HG03378 (cell line): ENCODE results near the gene IGFBP2.

ENCODE experiments used
- ATAC-seq: cut with Tn5 transposase; IDR thresholded peaks from one replicate; pipeline ENCODE4 v1.9.1; 2021; ENCODE audit warnings: mild to moderate bottlenecking, moderate library complexity; ENCODE audit not compliant: unreplicated experiment

Gene IGFBP2

DNA sequence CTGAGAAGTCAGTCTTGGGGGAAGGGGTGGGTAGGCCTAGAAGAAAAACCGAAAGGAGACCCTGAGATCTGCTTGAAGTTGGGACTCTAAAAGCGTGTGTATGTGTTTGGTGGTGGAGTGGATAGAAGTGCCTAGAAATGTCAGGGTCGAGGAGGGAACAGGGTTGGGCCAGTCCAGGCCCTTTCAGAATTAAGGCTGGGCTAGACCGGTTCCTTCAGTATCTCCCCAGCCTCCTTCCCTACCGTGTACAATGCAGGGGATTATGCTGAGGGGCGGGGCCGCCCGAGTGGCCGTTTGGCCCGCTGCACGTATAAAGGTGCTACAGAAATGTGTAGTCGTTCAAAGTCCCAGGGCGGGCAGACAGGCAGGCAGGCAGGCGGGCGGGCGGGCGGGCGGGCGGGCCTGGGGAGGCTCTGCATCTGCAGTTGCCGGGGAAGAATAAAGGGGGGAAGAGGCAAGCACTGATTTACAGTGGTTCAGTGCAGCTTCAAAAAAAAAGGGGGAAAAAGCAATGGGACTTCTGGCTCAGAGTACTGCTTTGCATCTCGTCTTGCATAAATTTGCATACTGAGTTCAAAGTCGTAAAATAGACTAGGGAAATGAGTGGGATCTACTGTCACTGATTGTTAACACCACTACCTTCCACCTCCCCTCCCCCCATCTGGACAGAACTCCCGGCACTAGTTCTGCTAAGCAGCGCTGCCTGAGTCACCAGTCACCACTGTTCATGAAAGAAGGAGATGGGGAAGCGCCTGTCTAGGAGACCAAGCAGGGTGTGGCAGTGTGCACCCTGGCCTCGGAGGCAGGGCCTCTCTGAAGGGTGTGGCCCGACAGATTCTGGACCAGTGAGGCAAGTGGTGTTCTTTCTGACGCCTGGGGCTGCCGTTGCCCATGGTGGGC is 3.6 kb downstream of the IGFBP2 start:
- no peak for ATAC-seq

DNA sequence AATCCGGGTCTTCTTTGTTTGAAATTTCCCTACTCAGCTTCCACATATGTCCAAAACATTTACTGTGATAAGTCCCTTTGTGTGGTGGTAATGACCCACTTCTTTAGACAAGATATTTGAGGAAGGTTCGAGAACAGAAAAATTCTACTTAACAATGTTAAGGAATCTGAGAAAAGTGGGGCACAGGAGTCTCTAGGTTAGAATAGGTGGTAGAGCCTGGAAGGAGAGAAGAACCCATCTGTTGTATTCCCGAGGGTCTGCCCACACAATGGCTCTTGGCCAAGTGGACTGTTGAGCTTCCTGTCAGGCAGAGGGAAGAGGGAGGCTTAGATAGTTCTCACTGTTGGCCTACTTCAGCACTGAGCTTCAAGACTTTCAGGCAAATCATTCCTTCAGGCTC is 4.3 kb downstream of the IGFBP2 start:
- ATAC-seq = no peak

DNA sequence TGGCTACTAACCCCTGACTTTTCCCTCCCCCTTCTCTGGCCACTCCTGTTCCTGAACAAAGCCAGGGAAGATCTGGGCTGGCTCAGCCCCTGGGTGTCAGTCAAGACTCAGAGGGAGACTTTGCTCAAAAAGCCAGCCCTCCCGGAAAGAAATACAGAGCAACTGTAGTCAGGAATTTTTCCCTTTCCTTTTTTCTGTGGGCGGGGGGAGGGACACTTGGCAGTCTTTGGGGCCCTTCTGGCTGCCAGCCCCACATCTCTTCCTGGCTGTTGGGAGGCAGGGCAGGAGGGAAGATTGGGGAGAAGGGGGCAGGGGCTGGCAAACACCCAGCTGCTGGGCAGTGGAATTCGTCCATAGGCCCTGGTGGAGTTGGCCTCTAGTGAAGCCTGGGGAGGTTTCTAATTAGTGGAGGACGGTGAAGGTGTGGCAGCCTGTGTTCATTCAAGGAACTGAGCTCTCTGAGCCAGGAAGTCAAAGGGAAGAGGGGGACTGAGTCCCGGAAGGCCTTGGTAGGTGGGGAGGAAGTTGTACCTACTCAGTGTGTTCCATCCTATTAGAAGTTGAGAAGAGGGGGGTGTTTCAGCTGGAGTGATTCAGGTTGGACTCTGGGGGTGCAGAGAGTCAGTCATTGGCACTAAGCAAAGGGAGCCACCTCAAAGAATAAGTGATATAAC is 10.9 kb downstream of the IGFBP2 start:
- ATAC-seq = no peak

DNA sequence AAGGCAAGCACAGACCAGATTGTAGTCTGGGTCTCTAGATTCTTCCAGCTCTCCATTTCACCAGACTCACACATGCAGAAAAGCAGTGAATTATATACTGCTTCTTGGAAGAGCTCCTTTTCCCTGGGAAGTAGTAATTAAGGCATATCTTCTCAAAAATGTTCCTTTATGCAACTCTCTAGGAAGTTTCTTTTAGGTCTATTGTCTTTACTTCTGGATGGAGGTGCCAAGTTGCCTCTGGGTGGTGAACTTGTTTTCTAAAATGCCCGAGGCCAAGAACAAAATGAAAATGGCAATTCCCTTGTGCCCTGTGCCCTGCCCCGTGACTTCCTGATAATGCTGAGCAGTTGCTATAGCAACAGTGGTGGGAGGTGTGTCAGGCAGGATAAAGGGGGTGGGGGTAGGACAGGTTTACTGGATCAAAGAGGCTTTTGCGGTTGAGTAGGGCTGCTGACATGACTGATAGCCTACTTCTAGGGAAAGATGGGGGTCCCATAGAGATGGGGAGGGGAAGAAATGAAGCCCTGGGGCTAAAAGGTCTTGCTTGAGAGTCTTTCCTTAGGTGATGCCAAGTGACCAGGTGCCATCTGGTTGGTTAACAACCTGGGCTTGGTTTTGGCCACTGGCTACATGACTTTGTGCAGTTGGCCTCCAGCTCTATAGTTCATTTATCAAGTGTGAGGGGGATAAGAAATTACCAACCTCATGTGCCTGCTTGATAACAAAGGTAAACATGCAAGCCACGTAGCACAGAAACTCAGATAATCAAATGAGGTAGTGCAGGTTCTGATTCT is 11.8 kb downstream of the IGFBP2 start:
- ATAC-seq = no peak

DNA sequence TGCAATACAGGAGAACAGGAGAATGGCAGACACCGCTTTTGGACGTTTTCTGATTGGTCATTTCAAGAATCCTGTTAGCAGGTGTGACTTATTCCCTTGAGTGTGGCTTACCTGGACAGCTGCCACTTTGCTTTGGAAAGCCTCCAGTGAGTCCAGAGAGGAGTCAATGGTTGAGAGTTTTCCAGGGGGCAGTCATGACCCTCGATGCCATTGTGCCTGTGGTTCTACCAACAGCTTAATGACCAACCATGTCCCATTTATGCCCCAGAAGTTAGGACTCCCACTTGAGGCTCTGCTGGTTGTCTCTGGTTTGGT is 12.4 kb downstream of the IGFBP2 start:
- no peak for ATAC-seq

DNA sequence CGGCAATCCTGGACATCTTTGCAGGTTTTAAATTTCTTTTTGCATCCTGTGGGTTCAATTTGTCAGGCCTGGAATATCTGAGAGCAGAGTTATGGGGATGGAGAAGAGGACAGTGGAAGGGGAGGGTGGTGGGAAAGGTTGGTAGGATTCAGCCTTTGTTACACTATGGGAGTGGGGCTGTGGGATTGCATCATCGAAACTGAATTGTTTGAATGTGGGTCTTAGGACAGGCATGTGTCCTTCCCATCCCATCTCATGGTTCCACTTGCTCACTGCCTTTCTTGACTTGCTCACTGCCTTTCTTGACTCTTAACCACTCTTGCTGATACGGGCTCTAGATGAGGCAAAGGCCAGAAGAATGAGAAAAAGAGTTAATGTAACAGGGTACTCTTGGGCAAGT is 12.9 kb downstream of the IGFBP2 start:
- no peak for ATAC-seq

DNA sequence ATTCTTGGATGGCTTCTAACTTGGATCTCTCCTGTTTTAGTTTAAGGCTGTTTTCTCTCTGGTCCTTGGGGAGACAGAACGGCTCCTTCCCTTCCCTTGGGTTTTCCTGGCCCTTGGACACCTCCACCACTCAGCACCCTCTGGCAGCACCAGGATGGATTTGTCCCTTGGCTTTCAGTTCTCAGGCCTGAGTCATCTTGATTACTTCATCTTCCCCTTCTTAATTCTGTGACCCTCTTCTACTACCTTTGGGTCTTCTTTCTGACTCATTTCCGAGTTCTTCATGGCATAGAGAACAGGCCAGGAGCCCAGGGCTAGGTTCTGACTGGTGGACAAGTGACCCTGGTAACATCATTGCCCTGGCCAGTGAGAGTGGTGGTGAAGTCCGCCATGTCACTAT is 14.9 kb downstream of the IGFBP2 start:
- no peak for ATAC-seq

DNA sequence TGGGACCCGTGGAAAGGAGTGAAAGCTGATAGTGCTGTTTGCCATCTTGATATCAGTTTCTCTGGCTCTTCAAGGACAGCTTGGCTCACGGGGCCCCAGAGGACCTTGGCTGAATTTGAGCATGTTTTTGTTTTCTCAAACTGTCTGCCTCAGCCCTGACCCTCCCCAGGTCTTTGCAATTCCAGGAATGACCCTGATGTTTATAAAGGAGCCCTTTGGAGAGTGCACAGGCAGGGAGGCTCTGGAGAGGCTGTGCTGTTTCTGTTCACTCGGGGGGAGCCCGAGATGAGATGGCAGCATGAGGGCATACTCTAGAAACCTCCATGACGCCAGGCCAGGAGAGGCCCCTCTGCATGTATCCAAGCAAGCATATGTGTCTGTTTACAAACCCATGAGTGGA is 16.4 kb downstream of the IGFBP2 start:
- no peak for ATAC-seq

DNA sequence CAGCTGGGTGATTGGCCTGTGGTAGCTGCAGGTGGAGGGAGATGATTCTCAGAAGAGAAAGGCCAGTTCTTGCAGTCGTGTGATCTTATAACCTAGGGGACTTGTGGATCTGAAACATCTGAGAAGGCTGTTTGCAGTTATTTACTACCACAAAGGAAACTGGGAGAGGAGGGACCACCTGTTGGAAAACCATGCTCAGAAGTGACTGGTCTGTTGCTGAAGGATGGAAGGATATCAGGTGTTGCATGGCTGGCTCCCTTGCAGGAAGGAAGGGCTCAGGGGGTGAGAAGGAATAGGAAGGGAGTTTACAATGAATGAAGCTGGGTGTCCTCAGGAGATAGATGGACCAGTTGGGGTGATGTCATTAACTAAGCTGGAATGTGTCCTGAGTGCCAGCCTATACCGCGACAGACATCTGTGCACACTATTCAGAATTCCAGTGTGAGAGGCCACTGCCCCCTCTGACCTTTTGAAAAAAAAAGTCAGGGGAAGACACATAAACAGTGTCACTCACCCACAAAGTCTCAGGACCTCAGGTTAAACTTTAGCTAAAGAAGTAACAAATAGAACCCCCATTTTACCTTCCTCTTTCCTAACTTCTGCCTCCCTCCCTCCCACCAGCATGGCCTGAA is 17.5 kb downstream of the IGFBP2 start:
- ATAC-seq = no peak

DNA sequence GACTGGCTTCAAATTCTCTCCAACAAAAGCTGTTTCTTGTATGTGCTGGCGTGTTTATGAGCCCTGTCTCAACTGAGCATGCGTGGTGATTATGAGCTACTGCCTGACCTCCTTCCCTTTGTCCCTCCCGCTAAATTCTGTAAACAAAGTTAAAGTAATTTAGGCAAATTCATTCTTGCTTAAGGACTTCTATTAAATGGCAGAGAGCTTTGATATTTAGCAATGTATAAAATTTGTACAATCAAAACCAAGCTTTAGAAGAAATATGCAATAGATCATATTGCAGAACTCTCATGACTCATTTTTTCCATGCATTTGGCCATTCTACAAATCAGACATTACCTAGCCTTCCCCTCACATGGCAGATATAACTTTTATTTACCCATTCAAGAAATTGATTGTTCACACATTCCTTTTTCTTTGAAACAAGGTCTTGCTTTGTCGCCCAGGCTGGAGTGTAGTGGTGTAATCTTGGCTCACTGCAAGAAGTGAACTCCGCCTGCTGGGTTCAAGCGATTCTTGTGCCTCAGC is 18.2 kb downstream of the IGFBP2 start:
- ATAC-seq = no peak

DNA sequence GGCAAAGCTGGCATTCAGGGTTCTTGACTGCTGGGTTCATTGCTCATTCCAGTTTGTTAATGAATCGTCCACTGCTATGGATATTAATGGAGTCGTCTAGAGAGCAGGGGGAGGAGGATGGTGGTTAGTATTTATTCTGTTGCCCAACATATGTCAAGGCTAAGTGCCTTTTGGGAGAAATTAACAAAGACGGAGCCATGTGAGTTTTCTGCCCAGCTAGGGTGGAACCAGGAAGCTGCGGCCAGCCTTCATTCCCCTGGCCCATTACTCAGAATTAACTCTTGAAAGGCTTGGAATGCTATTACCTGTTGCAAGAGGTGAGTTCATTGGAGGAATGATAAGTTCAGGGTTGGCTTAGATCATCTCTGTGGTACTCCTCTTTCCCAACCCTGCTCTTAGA is 19.3 kb downstream of the IGFBP2 start:
- no peak for ATAC-seq

DNA sequence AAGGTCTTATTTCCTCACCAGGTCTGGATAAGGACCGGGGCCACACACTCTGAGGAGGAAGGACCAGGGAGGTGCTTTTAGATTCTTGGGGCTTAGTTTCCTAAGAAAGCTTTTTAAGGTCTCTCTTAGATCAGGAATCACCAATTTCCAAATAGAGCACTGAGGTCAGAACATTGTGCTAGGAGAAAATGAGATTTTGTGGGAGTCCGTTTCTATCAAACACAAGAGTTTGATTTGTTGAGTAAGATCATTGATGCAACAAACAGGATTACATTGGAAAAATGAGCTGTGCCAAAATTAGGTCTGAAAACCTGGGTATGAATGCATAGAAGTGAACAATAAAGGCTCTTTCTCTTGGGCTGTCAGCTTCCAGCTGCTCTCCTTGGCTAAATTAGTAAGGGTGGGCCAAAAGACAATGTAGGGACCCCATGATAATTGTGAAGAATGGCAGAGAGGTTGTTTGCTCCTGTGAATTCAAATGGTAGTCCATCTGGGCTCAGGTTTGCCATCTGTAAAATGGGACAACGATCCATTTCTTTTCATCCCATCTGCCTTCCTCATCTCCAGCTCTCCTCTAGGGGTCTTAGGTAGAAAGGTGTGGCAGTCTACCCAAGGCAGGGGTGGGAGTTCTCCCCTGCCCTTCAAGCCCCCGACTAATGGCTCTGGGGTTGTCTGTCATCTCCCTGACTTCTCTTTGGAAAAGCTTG is 20.0 kb downstream of the IGFBP2 start:
- ATAC-seq = no peak

DNA sequence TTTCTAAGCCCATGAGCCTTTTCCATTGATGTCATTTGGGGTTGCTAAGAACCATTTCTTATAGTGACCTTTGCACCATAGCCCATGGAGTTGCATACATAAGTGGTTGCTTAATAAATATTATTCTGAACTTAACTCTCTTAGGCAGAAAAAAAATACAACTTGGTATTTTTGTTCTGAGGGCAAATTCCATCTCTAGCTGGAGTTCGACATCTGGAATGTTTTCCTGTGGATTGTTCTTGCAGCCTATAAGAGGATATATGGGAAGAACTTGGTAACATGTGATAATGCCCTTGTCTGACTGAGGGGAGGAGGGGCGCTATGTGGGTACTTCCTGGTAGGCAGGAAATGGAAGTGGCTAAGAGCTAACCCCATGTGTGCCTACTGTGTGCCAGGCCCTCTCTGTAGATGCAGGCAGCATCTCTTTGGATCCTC is 20.7 kb downstream of the IGFBP2 start:
- no peak for ATAC-seq

DNA sequence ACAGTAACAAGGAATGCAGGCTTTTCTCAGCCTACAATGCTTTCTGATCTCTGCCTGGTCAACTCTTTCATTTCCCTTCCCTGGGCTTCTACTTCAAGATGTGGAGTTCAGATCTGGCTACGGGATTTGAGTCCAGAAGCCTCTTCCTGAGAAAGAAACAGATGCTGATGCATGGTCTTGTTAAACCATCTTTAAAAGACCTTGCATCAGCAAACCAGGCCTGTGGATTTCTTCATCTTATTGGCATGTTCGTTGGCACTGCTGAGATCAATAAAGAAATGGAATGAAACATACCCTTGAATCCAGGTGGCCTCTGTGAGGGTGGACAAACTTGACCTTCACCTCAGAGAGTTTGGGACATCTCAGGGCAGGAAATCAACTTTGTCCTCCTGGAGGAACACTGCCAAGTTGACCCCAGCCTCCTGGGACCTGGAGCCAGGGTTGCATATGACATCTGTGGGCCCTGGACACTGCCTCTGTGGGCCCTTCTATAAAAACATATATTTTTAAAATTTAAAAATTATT is 21.4 kb downstream of the IGFBP2 start:
- ATAC-seq = no peak

DNA sequence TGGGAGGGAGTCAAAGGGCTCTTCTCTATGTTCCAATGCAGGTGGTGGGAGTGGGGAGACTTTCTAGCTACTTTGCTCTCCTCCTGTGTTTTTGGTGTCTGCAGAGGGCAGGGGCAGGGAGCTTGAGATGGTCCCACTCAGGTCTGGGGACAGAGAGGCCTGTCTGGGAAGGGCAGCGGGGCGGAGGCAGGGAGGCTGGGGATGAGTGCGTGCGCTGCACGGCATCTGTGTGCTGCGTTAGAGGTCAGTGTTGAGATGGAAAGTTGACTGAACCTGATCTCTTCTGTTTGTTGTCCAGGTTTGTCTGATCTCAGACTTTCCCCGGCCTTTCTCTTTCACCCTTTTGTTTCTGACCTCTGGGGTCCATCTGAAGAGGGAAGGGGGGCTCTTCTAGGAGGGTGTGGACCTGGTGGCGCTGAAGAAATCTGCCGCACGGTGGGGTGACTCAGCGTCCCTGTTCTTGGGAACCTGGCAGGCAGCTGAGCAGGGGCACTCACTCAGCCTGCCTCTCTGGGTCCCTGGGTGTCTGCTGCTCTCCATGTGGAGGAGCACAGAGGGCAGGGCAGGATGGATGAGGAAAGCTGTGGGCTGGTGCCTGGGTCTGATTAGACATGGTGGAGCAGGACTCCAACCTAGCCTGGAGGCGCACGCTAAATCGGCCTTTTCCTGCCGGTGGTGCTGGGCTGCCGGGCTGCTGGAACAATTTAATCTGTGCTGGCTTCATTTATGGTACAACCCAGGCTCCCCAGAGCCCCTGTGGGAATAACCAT is 24.1 kb downstream of the IGFBP2 start:
- ATAC-seq = no peak

DNA sequence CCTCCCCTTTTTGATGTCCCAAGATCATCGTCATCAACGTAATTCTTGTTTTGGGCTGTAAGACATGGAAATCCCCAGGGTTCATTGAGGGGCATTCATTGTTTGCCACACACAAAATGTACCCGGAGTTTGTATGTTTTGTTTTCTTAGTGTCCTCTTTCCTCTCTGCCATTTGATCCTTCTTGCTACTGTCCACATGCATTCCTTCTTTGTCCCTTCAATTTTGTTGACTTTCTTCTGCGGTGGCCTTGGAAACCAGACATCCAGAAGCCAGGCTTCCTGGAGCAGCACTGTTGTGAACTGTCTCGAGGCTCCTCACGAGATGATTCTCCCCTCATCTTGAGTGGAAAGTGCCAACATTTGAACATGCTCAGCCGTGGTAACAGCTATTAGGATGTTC is 24.8 kb downstream of the IGFBP2 start:
- ATAC-seq = no peak

DNA sequence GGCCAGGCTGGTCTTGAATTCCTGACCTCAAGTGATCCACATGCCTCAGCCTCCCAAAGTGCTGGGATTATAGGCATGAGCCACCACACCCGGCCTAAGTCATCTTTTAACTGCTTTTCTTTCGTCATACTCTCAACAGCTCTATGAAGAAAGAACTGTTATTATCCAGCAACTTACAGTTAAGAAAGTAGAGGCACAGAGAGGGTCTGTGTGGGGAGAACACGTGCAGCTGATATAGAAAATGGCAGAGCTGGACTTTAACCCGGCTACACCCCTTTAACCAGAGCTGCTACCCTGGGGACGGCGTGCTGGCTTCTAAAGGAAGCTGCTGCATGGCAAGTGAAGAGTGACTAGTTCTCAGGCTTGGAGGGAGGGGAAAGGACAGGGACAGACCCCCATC is 25.5 kb downstream of the IGFBP2 start:
- no peak for ATAC-seq

DNA sequence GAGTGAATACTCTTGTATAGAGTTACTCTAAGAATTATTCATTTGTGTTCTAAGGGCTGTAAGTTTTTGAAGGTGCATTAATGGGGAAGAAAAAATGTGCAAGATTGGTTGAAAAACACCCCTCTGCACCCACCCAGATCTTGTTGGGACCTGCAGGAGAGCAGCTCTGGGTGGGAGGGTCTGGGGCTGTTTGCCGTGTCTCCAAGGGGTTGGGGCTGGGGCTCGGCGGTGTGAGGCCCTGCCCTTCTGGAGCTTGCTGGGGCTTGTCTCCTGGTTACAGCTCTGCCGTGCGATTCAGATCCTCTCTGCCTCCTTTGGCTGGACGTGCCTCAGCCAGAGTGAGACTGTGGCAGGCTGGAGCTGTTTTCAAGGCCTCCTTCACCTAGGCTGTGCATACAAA is 26.1 kb downstream of the IGFBP2 start:
- ATAC-seq = no peak

DNA sequence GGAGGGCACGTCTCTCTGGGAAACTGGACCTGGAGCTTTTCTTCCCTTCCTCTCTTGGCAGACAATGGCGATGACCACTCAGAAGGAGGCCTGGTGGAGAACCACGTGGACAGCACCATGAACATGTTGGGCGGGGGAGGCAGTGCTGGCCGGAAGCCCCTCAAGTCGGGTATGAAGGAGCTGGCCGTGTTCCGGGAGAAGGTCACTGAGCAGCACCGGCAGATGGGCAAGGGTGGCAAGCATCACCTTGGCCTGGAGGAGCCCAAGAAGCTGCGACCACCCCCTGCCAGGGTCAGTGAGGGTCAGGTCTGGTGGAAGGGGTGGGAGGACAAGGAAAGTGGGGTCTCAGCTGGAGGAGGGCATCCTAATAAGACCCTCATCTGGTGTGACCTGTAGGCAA is 27.3 kb downstream of the IGFBP2 start:
- no peak for ATAC-seq
